ENCODE data around the gene PDXK. TPM values are rescaled to one million over a fixed set of nuclear protein-coding genes. Genes with fewer than 3 reads are reported as not detected.
A peak's percentile ranks its signal among the peaks of the same experiment; 100 is the strongest.

Gene PDXK
- polyA plus RNA-seq, 3 donors, result 128 to 214 (median 210) TPM

DNA sequence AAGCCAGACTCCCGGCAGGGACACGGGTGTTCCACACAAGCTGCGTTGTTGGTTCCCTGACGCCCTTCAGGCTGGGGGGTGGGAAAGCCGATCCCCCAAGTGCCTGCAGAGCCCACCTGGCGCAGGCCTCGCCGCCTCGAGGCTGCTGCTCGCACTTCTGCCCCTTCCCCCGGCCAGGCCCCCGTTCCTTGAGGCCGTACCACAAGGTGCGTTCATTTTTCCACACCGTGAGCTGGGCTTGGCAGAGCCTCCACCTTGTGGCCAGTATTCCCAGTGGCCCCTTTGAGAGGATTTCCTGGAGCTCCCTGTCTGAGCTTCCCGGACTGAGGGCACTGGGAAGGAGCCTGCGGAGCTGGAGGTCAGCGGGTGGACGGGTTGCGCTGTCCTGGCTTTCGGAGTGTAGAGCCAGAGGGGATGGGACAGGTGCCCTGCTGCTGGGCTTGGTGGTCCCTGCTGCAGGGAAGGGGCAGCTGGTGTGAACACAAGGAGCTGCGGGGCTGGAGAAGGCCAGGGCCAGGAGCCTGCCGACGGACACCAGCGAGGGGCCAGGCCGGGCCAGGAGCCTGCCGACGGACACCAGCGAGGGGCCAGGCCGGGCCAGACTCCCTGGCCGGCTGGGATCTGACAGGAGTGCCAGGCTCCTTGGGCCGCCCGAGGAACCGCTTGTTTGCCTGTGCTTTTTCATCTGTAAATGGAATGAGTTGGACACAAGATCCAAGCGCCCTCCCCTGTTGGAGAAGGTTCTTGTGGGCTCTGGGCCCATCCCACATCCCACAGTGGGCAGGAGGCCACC is 18.4 kb downstream of the PDXK start:
- no peak overlapping the region for H2AFZ ChIP-seq (ENCODE audit: insufficient read depth, low read depth, low read length, poor library complexity, severe bottlenecking)
- Mint-ChIP-seq H3K9me3 (peaks cover 0 to 11% (median 0%) of the 10 kb centered on the region in 7 donors), H3K4me1 (peaks cover 26% of the 10 kb centered on the region), H3K4me3 (no peak overlapping the region), H3K36me3 (peaks cover 32 to 71% of the 10 kb centered on the region in 2 donors), H3K27ac (no peak overlapping the region), H3K27me3 (ENCODE audit: low read depth in 3 of 3) (peaks cover 0 to 1% (median 0%) of the 10 kb centered on the region in 3 donors)
- H3K27ac ChIP-seq (ENCODE audit: low read depth in 1 of 2, low read length in 2 of 2), result peak overlapping the region in 1 of 2 donors; percentile 14
- no peak overlapping the region for H3K9ac ChIP-seq (ENCODE audit: insufficient read depth, low read length, poor library complexity, severe bottlenecking)
- H3K9me3 ChIP-seq (replicated peaks in 1 of 2; ENCODE audit: control insufficient read depth in 1 of 2, insufficient read depth in 1 of 2, low read length in 2 of 2), result no peaks in the 10 kb centered on the region
- no peak for DNase-seq
- H4K20me1 ChIP-seq (ENCODE audit: insufficient read depth, low read length), result peaks cover 96% of the 10 kb centered on the region
- no peak overlapping the region for H3K4me3 ChIP-seq (replicated peaks in 1 of 3; ENCODE audit: low read depth in 2 of 3, low read length in 3 of 3)
- H3K27me3 ChIP-seq (ENCODE audit: control insufficient read depth in 2 of 2, insufficient read depth in 2 of 2, low read length in 2 of 2), result no peaks in the 10 kb centered on the region
- peaks cover 70% of the 10 kb centered on the region for H3K79me2 ChIP-seq (ENCODE audit: insufficient read depth, low read length)
- H3K36me3 ChIP-seq (replicated peaks in 1 of 2; ENCODE audit: control insufficient read depth in 1 of 2, insufficient read depth in 2 of 2, low read length in 2 of 2), result peaks cover 57 to 82% of the 10 kb centered on the region in 2 donors
- H3K4me2 ChIP-seq (replicated peaks; ENCODE audit: extremely low read depth, low read length, poor library complexity, severe bottlenecking), result no peak overlapping the region
- TF ChIP-seq, protein P1, sequence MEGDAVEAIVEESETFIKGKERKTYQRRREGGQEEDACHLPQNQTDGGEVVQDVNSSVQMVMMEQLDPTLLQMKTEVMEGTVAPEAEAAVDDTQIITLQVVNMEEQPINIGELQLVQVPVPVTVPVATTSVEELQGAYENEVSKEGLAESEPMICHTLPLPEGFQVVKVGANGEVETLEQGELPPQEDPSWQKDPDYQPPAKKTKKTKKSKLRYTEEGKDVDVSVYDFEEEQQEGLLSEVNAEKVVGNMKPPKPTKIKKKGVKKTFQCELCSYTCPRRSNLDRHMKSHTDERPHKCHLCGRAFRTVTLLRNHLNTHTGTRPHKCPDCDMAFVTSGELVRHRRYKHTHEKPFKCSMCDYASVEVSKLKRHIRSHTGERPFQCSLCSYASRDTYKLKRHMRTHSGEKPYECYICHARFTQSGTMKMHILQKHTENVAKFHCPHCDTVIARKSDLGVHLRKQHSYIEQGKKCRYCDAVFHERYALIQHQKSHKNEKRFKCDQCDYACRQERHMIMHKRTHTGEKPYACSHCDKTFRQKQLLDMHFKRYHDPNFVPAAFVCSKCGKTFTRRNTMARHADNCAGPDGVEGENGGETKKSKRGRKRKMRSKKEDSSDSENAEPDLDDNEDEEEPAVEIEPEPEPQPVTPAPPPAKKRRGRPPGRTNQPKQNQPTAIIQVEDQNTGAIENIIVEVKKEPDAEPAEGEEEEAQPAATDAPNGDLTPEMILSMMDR (IDR thresholded peaks at IDR 0.05), result no peak
- WGBS (ENCODE audit: insufficient coverage), result 98% methylated on average over 30 of the region's 35 CpGs
- peaks cover 0 to 13% of the 10 kb centered on the region in 2 donors for H3K4me1 ChIP-seq (ENCODE audit: control insufficient read depth in 1 of 2, insufficient read depth in 2 of 2, low read length in 2 of 2)
- intact Hi-C loops (cut with micrococcal nuclease), result loop anchor here in 1 of 2 donors (10.0 kb wide), 1 partner anchor 63 kb away; no protein-coding TSS in a partner anchor

DNA sequence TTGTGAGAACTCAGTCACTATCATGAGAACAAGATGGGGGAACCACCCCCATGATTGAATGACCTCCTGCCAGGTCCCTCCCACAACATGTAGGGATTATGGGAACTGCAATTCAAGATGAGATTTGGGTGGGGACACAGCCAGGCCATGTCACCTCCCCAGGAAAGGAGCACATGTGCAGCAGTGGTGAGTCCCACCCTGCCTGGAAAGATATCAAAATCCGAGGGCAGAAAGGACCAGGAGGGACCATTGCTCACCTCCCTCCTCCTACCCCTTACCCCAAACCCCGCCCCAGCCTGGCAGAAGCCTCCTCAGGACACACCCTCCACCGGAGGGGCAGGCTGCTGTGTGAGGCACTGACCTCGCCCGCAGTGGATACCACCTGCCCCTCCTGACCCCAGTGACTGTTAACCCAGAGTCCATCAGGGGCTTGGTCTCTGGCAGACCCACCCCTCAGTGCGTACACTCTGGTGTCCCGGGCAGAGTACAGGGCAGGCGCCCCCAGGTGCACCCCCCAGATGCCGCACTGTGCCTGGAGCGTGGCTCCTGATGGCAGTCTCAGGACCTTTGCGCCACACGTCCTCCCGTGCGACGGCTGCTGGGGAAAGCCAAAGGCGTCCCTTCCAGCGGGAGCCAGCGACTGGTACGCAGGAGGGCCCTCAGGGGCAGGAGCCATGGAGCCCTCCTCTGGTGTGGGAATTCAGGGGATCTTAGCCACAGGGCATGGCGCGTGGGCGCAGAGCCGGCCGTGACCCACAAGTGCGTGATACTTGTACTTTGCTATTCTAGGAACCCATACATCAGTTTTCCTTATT is 20.9 kb downstream of the PDXK start:
- Histone ChIP-seq H3K4me2 (replicated peaks; ENCODE audit: extremely low read depth, low read length, poor library complexity, severe bottlenecking) (no peak overlapping the region), H3K9me3 (replicated peaks in 1 of 2; ENCODE audit: control insufficient read depth in 1 of 2, insufficient read depth in 1 of 2, low read length in 2 of 2) (no peaks in the 10 kb centered on the region), H3K79me2 (ENCODE audit: insufficient read depth, low read length) (peaks cover 49% of the 10 kb centered on the region), H2AFZ (ENCODE audit: insufficient read depth, low read depth, low read length, poor library complexity, severe bottlenecking) (no peak overlapping the region), H3K27me3 (ENCODE audit: control insufficient read depth in 2 of 2, insufficient read depth in 2 of 2, low read length in 2 of 2) (no peaks in the 10 kb centered on the region), H3K36me3 (replicated peaks in 1 of 2; ENCODE audit: control insufficient read depth in 1 of 2, insufficient read depth in 2 of 2, low read length in 2 of 2) (peaks cover 56 to 88% of the 10 kb centered on the region in 2 donors), H3K4me3 (replicated peaks in 1 of 3; ENCODE audit: low read depth in 2 of 3, low read length in 3 of 3) (no peak overlapping the region), H3K9ac (ENCODE audit: insufficient read depth, low read length, poor library complexity, severe bottlenecking) (no peak overlapping the region), H3K27ac (ENCODE audit: low read depth in 1 of 2, low read length in 2 of 2) (peak overlapping the region in 1 of 2 donors; percentile 28), H3K4me1 (ENCODE audit: control insufficient read depth in 1 of 2, insufficient read depth in 2 of 2, low read length in 2 of 2) (no peaks in the 10 kb centered on the region), H4K20me1 (ENCODE audit: insufficient read depth, low read length) (peaks cover 89% of the 10 kb centered on the region)
- no peak for DNase-seq
- Mint-ChIP-seq H3K36me3 (peaks cover 35 to 70% of the 10 kb centered on the region in 2 donors), H3K4me1 (peaks cover 19% of the 10 kb centered on the region), H3K27me3 (ENCODE audit: low read depth in 3 of 3) (peaks cover 0 to 1% (median 0%) of the 10 kb centered on the region in 3 donors), H3K4me3 (no peak overlapping the region), H3K27ac (peak overlapping the region in 3 of 7 donors; percentile 6 to 42 (median 42)), H3K9me3 (peaks cover 0 to 12% (median 0%) of the 10 kb centered on the region in 7 donors)
- WGBS (ENCODE audit: insufficient coverage), result 89% methylated on average over 18 of the region's 25 CpGs
- intact Hi-C loops (cut with micrococcal nuclease), result loop anchor here in 1 of 2 donors (10.0 kb wide), 1 partner anchor 65 kb away; no protein-coding TSS in a partner anchor
- TF ChIP-seq, protein P1 (IDR thresholded peaks at IDR 0.05), result no peak

Measured in CD14-positive monocyte (primary cell).